Effector CD4-positive, alpha-beta T cell (primary cell): ENCODE data around the gene RANBP17.

ENCODE experiments used
- DNase-seq: peaks from one replicate; pipeline ENCODE4 v3.0.0-alpha.2; 2020

The RANBP17 gene

DNA sequence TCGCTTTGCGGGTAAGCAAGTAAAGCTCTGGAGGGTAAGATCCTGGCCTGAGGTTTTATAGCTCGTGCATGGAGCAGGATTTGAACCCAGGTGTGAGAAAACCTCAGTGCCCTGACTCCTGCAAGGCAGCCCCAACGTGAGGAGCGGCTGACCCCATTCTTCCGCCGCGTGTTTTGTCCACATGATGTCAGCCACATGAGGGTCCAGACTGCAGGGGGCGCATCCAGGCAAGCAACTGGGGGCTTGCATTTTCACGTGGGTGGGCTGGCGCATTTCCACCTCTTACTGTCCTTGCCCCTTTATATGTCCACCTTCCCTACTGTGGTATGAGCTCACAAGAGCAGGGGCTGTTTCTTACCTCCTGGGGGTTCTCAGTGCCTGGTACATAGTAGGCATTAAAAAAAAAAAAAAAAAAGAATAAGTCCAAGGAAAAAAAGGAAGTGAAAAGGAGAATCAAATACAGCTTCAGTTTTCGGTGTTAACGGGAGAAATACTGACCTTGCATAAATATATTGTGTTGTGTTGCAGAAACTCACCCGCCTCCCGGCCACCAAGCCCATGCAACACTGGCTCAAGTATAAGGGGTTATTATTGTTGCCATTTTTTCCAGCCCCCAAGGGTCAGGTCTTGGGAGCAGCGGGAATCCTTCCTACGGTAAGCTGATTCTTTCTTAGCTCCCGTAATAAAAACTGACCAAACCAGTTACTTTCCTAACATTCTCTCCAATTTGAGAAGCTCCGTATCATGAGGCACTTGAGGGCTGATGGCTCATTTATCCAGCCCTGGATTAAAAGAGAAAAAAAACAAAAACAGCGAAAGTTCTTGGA is 462.2 kb downstream of the RANBP17 start:
- DNase-seq, result no peak

DNA sequence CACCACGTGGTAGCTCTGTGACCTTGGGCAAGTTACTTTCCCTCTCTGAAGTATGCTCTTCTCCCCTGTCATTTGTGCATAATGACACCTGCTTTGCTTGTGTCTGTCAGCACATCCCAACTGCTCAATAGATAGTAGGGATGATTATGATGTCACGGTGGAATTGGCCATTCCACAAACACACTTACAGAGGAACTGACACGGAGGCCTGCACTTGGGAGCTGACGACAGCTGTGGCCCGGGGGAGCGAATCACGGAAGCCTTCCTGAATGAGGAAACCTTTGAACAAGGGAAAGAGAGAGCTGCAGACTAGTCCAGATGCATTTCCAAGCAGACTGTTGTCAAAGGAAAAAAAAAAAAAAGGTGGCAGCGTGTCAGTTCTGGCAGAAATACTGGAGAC is 468.2 kb downstream of the RANBP17 start:
- no peak for DNase-seq

DNA sequence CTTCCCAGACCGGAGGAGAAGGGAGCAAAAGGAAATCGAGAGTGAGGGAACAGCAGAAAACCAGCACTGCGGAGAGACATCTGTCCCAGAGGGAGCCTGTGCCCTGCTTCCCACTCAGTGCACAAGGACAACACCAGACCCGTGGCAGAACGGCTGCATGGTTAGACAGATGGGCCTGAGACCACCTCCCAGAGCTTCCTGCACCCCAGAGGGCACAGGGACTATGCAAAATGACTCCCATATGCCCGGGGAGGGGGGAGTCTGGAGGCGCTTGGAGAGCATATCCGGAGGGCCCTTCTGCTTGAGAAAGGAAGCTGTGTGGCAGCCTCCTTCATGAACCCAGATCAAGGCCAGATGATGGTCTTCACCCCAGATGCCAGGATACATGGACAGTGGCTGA is 473.8 kb downstream of the RANBP17 start:
- no peak for DNase-seq

DNA sequence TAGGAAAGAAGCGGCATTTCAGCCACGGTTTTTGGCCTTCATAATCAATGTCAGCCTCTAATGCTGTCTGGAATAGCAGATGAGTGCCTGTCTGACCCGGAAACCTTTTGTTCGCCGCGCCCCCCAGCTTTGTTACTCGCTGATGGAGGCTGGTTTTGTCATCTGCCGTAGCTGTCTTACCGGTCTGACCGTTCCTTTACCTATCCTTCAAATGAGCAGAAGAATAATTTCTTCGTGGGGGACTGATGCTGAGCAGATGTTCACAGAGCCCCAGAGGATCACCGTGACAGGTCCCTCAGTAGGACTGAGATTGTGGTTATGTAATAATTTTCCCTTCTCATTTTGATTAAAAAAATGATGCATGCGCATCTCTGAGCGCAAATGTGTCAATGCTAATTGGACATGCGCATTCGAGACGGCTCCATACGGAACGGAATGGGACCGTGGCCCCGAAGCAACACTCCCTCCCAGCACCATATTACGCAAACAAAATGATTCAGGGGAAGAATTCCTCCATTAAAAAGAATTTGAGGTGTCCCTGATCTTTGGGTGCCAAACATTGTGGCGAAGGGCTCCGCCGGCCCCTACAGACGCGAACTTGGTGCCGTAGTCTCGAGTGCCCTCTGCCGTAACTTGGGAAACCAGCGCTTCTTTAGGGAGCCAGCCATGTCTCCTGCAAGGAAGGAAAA is 474.8 kb downstream of the RANBP17 start:
- no peak for DNase-seq

DNA sequence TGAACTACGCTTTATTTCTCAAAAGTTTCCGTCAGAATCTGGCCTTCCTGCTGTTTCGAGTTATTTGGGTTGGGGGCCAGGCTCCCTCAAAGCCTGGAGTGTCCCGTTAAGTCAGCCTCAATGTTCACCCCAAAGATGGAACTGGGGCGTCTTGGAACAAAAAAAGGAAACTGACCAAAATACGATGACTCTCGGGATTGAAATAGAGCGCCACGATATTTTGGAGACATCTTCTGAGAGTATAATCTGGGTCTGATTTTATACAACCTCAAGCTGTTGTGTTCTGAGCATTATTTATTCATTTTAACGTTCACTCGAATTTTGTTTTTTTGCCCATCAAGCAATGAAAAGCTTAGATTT is 475.4 kb downstream of the RANBP17 start:
- no peak for DNase-seq

DNA sequence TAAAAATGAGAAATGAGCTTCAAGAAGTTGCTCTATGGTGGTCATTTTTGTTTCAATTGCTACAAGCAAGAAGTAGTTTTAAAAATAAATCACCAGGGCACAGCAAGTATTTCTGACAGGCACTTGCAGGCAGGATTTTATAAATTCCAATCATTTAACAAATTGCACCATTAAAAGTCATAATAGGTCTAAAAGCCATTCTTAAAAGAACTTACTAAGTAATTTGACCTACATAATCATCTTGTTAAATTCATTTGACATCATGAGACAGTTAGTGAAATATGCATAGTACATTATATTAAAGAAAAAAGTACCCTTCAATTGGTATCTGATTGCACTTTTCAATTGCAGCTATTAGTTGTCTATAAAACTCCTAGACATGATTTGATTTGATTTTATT is 478.2 kb downstream of the RANBP17 start:
- DNase-seq, result no peak

DNA sequence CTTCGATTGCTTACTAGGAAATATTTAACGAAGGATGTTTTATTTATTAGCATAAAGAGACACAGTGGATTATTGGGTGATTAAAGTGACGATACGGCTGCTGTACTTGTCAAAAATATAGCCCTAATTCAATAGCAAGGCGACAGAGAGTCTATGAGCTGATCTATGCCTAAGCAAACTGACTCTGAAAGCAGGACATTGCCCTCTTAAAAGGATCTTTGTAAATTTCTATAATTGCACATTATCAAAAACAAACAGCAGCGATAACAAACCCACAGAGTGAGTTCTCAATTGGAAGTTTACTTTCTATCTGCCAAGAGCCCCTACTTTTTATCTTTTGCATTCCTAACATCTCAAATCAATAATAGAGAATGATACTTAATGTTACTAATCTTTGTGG is 478.7 kb downstream of the RANBP17 start:
- no peak for DNase-seq

GRCh38 chr5:171342362-171343111 is 480.7 kb downstream of the RANBP17 start:
- no peak for DNase-seq

GRCh38 chr5:171344936-171345608 is 483.3 kb downstream of the RANBP17 start:
- no peak for DNase-seq
